Naive B cell (primary cell): ENCODE measurements around the gene STAC2. TPM values are rescaled to one million over a fixed set of nuclear protein-coding genes. Genes with fewer than 3 reads are reported as not detected.

Experiments
- ATAC-seq, 2 donors: fragments of 150-1000 bp; cut with Tn5 transposase; 2 replicates each; pipeline ENCODE4 v1.10.0; 2021; ENCODE audit warnings: low read depth in 2 of 2, mild to moderate bottlenecking in 2 of 2, moderate library complexity in 2 of 2
- DNase-seq: peaks from one replicate; pipeline ENCODE4 v3.0.0; 2022
- H3K27ac Mint-ChIP-seq, 6 donors: one replicate each; pipeline ENCODE4 v1.8.0; 2020 to 2022; ENCODE audit warnings: mild to moderate bottlenecking in 6 of 6, mixed read lengths in 6 of 6, moderate library complexity in 5 of 6, inconsistent platforms in 2 of 6
- H3K27me3 Mint-ChIP-seq, 3 donors: one replicate each; pipeline ENCODE4 v1.8.0; 2021 to 2022; ENCODE audit warnings: mixed read lengths in 3 of 3, mild to moderate bottlenecking in 1 of 3
- H3K36me3 Mint-ChIP-seq, 2 donors: one replicate each; pipeline ENCODE4 v1.8.0; 2020 to 2022; ENCODE audit warnings: mixed read lengths in 2 of 2, inconsistent platforms in 1 of 2, mild to moderate bottlenecking in 1 of 2
- H3K4me1 Mint-ChIP-seq, 3 donors: one replicate each; pipeline ENCODE4 v1.8.0; 2020 to 2022; ENCODE audit warnings: mixed read lengths in 3 of 3, inconsistent platforms in 1 of 3, mild to moderate bottlenecking in 1 of 3, moderate library complexity in 1 of 3
- H3K4me3 Mint-ChIP-seq, 8 donors: one replicate each; pipeline ENCODE4 v1.8.0; 2020 to 2022; ENCODE audit warnings: mild to moderate bottlenecking in 8 of 8, mixed read lengths in 8 of 8, moderate library complexity in 8 of 8, inconsistent platforms in 2 of 8
- H3K9me3 Mint-ChIP-seq, 7 donors: one replicate each; pipeline ENCODE4 v1.8.0; 2020 to 2022; ENCODE audit warnings: mixed read lengths in 7 of 7, mild to moderate bottlenecking in 5 of 7, inconsistent platforms in 2 of 7, moderate library complexity in 1 of 7
- polyA plus RNA-seq, 6 donors: library from polyadenylated mRNA; unstranded; fragments of 300-500 nt; fragmentation: Illumina TruSeq; gene quantifications; one replicate each; pipeline ENCODE4 v1.2.3, GENCODE V29; 2021; ENCODE audit warnings: low read depth in 6 of 6

The STAC2 gene
- polyA plus RNA-seq, 6 donors from 2014 or later: not detected

DNA sequence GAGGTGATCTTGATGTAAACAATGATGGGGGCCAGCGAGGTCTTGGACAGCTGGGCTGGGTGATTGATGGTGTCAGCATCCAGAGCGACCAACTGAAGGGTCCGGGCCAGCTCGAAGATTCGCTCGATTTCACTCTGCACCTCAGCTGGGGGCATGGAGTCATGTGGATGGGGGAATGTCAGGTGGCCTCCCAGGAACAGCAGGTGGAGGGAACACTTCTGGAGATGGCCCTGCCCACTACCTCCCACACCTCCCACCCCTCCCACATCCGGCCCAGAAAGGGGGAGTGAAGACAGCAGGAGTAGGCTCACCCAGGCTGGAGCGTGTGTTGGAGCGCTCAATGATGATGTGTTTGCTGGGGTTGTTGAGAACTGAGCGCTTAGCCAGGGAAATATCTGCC lies 42.0 kb downstream of the STAC2 start:
- no peak for DNase-seq
- no peaks in the 10 kb centered on the region for H3K27me3 Mint-ChIP-seq
- no peak overlapping the region for H3K27ac Mint-ChIP-seq
- peaks cover 9 to 10% of the 10 kb centered on the region in 2 donors for H3K36me3 Mint-ChIP-seq
- H3K4me3 Mint-ChIP-seq: no peak overlapping the region
- H3K9me3 Mint-ChIP-seq: no peaks in the 10 kb centered on the region
- H3K4me1 Mint-ChIP-seq: no peaks in the 10 kb centered on the region
- no peak for ATAC-seq

GRCh38 chr17:39183045-39183444 lies 42.7 kb downstream of the STAC2 start:
- no peaks in the 10 kb centered on the region for H3K4me1 Mint-ChIP-seq
- no peaks in the 10 kb centered on the region for H3K9me3 Mint-ChIP-seq
- peak overlapping the region in 1 of 6 donors; percentile 69 for H3K27ac Mint-ChIP-seq
- DNase-seq (no peak), ATAC-seq (no peak)
- peaks cover 9 to 10% of the 10 kb centered on the region in 2 donors for H3K36me3 Mint-ChIP-seq
- no peak overlapping the region for H3K4me3 Mint-ChIP-seq
- no peaks in the 10 kb centered on the region for H3K27me3 Mint-ChIP-seq

DNA sequence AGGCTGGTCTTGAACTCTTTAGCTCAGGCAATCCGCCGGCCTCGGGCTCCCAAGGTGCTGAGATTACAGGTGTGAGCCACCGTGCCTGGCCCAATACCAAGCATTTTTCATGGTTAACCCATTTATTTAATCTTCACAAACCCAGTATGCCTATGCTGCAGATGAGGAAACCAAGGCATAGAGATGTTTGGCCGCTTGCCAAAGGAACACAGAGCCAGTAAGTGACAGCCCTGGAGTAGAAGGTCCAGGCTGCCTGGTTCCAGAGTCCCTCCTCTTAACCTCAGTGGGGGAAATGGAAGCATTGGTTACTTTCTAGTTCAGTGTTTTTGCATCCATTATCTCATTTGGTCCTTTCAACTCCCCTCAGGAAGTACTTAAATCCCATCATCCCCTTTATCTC lies 44.4 kb downstream of the STAC2 start:
- Mint-ChIP-seq H3K27ac (no peak overlapping the region), H3K4me1 (no peaks in the 10 kb centered on the region), H3K9me3 (no peaks in the 10 kb centered on the region), H3K4me3 (no peak overlapping the region), H3K27me3 (no peaks in the 10 kb centered on the region), H3K36me3 (peaks cover 9 to 10% of the 10 kb centered on the region in 2 donors)
- no peak for DNase-seq
- no peak for ATAC-seq

- H3K4me3 Mint-ChIP-seq: no peak overlapping the region
- no peak for DNase-seq
- peaks cover 5 to 14% (median 6%) of the 10 kb centered on the region in 3 donors for H3K4me1 Mint-ChIP-seq
- peaks cover 3 to 8% (median 6%) of the 10 kb centered on the region in 3 donors for H3K27me3 Mint-ChIP-seq
- no peaks in the 10 kb centered on the region for H3K9me3 Mint-ChIP-seq
- no peak for ATAC-seq
- peaks cover 7% of the 10 kb centered on the region in 2 donors for H3K36me3 Mint-ChIP-seq
- H3K27ac Mint-ChIP-seq: peak overlapping the region in 1 of 6 donors; percentile 37
These were observed 47.2 kb downstream of the STAC2 start for GRCh38 chr17:39178536-39178935.

DNA sequence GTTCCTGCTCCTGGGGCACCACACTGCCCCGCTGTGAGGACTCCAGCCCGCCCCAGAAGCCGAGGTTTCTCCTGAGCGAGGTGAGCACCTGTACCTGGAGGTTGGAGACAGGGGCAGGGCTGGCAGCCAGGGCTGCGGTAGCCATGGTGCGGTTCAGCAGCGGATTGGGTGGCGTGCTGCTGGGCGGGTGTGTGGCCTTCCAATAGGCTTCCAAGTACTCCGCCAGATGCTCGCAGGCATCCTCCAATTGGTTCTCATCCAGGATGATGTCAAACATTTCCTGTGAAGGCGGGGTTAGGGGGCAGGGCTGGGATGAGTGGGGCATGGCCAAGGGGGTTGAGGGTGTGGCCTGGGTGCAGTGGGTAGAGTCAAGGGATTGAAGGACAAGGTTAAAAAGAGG lies 48.5 kb downstream of the STAC2 start:
- Mint-ChIP-seq H3K4me1 (peaks cover 5 to 14% (median 6%) of the 10 kb centered on the region in 3 donors), H3K27me3 (peaks cover 7 to 20% (median 19%) of the 10 kb centered on the region in 3 donors), H3K4me3 (no peak overlapping the region), H3K27ac (no peak overlapping the region), H3K36me3 (no peaks in the 10 kb centered on the region), H3K9me3 (no peaks in the 10 kb centered on the region)
- DNase-seq (no peak), ATAC-seq (no peak)

DNA sequence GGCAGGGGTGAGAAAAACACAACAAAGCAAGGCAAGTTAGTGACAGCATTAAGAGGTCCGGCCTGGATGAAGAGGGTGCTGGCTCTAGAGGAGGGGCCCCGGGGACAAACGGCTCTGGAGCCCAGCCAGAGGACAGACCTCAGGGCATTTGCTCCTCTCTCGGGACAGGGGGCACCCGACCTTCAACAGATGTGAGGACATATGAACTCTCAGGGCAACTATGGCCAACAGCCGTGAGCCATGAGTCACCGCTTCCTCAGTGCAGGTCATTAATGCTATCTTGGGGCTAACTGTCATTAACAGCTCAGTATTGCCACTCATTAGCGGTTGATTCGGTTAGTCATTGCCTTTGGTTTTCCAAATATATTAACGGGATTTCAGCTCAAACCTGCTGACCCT lies 50.1 kb downstream of the STAC2 start:
- H3K9me3 Mint-ChIP-seq: no peaks in the 10 kb centered on the region
- peaks cover 7 to 28% (median 24%) of the 10 kb centered on the region in 3 donors for H3K27me3 Mint-ChIP-seq
- ATAC-seq (no peak), DNase-seq (no peak)
- H3K27ac Mint-ChIP-seq: no peak overlapping the region
- peaks cover 5 to 14% (median 6%) of the 10 kb centered on the region in 3 donors for H3K4me1 Mint-ChIP-seq
- H3K4me3 Mint-ChIP-seq: peak overlapping the region in 1 of 8 donors; percentile 39
- H3K36me3 Mint-ChIP-seq: no peaks in the 10 kb centered on the region

DNA sequence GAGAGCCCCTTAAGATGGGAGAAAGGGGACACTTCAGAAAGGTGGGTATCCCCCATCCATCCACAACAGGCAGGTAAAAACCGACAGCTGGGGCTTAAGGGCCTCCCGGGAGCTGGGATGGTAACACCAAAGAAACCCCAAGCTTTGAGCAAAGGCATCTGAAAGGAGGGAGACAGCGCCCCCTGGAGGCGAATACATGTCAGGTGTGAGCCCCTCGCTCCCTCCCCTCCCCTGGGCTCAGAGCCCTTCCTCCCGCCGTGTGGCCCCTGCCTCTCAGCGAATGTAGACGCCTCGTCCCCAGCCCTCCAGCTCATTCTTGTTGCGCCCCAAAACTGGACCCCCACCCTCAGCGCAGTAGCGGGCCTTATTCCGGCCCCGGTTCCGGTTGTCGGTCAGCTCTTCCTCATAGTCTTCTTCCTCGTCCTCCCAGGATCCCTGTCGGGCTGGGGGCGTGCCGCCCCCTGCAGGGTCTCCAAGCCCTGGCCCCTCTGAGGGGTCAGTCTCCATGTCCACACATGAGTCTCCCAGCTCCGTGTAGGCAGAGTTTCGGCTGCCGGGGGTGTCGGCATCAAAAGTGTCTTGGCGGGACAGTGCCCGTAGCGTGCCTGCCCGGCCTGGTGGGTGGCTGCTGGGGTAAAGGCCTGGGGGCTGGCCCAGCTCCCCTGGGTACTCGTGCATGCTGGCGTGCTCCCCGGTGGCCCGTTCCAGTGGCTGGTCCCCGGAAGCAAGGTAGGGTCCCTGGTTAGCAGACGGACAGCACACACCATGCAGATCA lies 50.6 kb downstream of the STAC2 start:
- no peaks in the 10 kb centered on the region for H3K36me3 Mint-ChIP-seq
- H3K27me3 Mint-ChIP-seq: peaks cover 7 to 28% (median 24%) of the 10 kb centered on the region in 3 donors
- peak overlapping the region in 1 of 6 donors; percentile 28 for H3K27ac Mint-ChIP-seq
- no peaks in the 10 kb centered on the region for H3K9me3 Mint-ChIP-seq
- ATAC-seq (peak; percentile 94), DNase-seq (peak; percentile 66)
- H3K4me1 Mint-ChIP-seq: peaks cover 5 to 14% (median 9%) of the 10 kb centered on the region in 3 donors
- H3K4me3 Mint-ChIP-seq: peak overlapping the region in 4 of 8 donors; percentile 39 to 83 (median 64)

DNA sequence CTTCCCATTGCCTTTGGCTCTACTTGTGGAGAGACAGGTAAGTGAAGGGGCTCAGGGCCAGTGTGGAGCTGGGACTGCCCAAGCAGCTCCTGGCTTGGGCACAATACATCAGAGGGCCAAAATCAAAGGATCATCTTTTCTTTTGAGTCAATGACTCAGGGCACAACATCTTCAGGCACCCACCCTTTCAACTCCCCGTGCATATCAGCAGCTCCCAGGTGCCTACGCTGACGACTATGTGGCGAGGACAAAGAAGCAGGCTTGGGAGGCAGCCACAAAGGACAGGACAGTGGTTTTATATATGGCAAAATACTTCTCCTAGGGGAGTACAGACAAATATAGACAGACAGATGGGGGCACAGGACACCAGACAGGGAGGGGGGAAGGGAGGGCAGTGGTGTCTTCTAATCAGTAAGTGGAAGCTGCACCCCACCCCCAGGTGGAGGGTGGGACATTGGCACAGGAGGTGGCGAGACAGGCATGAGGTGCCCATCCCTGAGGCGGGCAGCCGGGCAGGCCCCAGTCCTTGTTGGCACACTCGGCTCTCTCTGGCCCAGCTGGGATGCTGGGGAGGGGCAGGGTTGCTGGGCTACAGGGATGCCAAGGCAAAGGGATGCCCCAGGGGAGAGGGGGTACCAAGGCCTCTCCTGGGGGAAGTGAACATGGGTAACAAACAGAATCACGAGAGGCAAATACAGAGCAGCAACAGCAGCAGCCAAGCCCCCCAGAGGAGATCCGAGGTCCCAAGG lies 52.0 kb downstream of the STAC2 start:
- Mint-ChIP-seq H3K4me3 (no peak overlapping the region), H3K9me3 (peaks cover 0 to 4% (median 0%) of the 10 kb centered on the region in 7 donors), H3K36me3 (no peaks in the 10 kb centered on the region), H3K27ac (peak overlapping the region in 1 of 6 donors; percentile 15), H3K27me3 (peaks cover 11 to 30% (median 28%) of the 10 kb centered on the region in 3 donors), H3K4me1 (peaks cover 5 to 14% (median 13%) of the 10 kb centered on the region in 3 donors)
- ATAC-seq (no peak), DNase-seq (no peak)

GRCh38 chr17:39173080-39173479 lies 52.7 kb downstream of the STAC2 start:
- DNase-seq (no peak), ATAC-seq (no peak)
- Mint-ChIP-seq H3K9me3 (peaks cover 0 to 9% (median 2%) of the 10 kb centered on the region in 7 donors), H3K4me1 (peaks cover 5 to 14% (median 13%) of the 10 kb centered on the region in 3 donors), H3K27me3 (peaks cover 11 to 30% (median 28%) of the 10 kb centered on the region in 3 donors), H3K27ac (no peak overlapping the region), H3K36me3 (no peaks in the 10 kb centered on the region), H3K4me3 (no peak overlapping the region)

DNA sequence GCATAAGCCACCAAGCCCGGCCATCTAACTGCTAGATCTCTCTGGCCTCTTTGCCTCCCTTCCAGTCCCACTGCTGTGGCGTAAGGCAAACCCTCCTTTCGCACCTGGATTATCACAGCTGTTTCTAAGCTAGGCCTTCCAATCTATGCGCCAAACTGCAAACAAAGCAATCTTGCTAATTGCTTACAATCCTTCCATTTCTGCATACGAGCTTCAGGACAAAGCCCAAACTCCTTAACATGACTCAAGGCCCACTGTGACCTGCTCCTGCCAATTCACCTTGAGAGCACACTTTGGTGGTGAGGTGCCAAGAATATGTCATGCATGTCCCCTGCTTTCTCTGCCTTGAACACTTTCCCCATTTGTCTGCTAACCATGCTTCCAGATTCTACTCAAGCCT lies 53.8 kb downstream of the STAC2 start:
- Mint-ChIP-seq H3K27me3 (peaks cover 16 to 36% (median 35%) of the 10 kb centered on the region in 3 donors), H3K27ac (peak overlapping the region in 1 of 6 donors; percentile 54), H3K4me1 (peaks cover 14 to 22% (median 21%) of the 10 kb centered on the region in 3 donors), H3K36me3 (no peaks in the 10 kb centered on the region), H3K4me3 (no peak overlapping the region), H3K9me3 (peaks cover 0 to 10% (median 2%) of the 10 kb centered on the region in 7 donors)
- no peak for ATAC-seq
- DNase-seq: no peak

GRCh38 chr17:39170558-39170957 lies 55.2 kb downstream of the STAC2 start:
- peaks cover 21 to 50% (median 47%) of the 10 kb centered on the region in 3 donors for H3K27me3 Mint-ChIP-seq
- H3K36me3 Mint-ChIP-seq: no peaks in the 10 kb centered on the region

GRCh38 chr17:39170109-39170508 lies 55.6 kb downstream of the STAC2 start:
- no peaks in the 10 kb centered on the region for H3K36me3 Mint-ChIP-seq
- no peak for ATAC-seq
- peaks cover 0 to 10% (median 2%) of the 10 kb centered on the region in 7 donors for H3K9me3 Mint-ChIP-seq

More at GRCh38 chr17:39170558-39170957, 55.2 kb downstream of the STAC2 start:
- no peak for DNase-seq
- Mint-ChIP-seq H3K27ac (no peak overlapping the region), H3K4me3 (no peak overlapping the region), H3K9me3 (peaks cover 0 to 10% (median 2%) of the 10 kb centered on the region in 7 donors), H3K4me1 (peaks cover 22 to 34% (median 29%) of the 10 kb centered on the region in 3 donors)
- ATAC-seq: no peak

GRCh38 chr17:39169518-39169917 lies 56.2 kb downstream of the STAC2 start:
- Mint-ChIP-seq H3K4me1 (peaks cover 29 to 32% (median 30%) of the 10 kb centered on the region in 3 donors), H3K9me3 (peaks cover 0 to 10% (median 2%) of the 10 kb centered on the region in 7 donors), H3K36me3 (no peaks in the 10 kb centered on the region), H3K27me3 (peaks cover 27 to 57% (median 53%) of the 10 kb centered on the region in 3 donors), H3K4me3 (no peak overlapping the region), H3K27ac (no peak overlapping the region)
- ATAC-seq (no peak), DNase-seq (no peak)

More at GRCh38 chr17:39170109-39170508, 55.6 kb downstream of the STAC2 start:
- peaks cover 21 to 51% (median 47%) of the 10 kb centered on the region in 3 donors for H3K27me3 Mint-ChIP-seq
- H3K4me3 Mint-ChIP-seq: no peak overlapping the region
- peaks cover 23 to 31% (median 30%) of the 10 kb centered on the region in 3 donors for H3K4me1 Mint-ChIP-seq
- DNase-seq: no peak
- H3K27ac Mint-ChIP-seq: no peak overlapping the region
